Right ventricle myocardium inferior (tissue), 1 donor: ENCODE measurements around the gene AKR1C1. TPM values are rescaled to one million over a fixed set of nuclear protein-coding genes. Genes with fewer than 3 reads are reported as not detected.
A peak's percentile ranks its signal among the peaks of the same experiment; 100 is the strongest.
"Not testable (repeated sequence)": the region's sequence is repeated elsewhere in the genome, so short reads cannot be mapped to it uniquely, and the experiment has no call there.

ENCODE experiments used
- ATAC-seq: fragments of 200-7000 bp; cut with Tn5 transposase; one replicate; pipeline ENCODE4 v1.9.1; 2020; ENCODE audit warnings: mild to moderate bottlenecking, moderate library complexity
- DNase-seq: peaks from one replicate; pipeline ENCODE4 v3.0.0; 2021; ENCODE audit errors: missing footprints
- intact Hi-C: fragments of 100-400 bp; cut with DNase I; formaldehyde crosslinking; loops from one replicate; pipeline ENCODE4 v1.11.0; 2022
- long read RNA-seq: library from polyadenylated mRNA; unstranded; transcript quantifications from one replicate; pipeline ENCODE4 v2.0.0, GENCODE V29; 2021
- total RNA-seq: library from RNA; stranded (reverse); fragmentation: NEBNext Ultra II Directional; extraction: Animal tissue kit (Norgen Biotek cat#: 25700); gene quantifications from one replicate; pipeline ENCODE4 v1.2.1, GENCODE V29; 2021
- donor health status: DM: no; HTN: yes; CAD: no; lungs with severe emphysema.

The AKR1C1 gene
- 39.6 TPM for total RNA-seq
- long read RNA-seq, full-length matches to known transcripts: 2 of 3 reads
- long read RNA-seq, partial matches to known transcripts: 1 of 3 reads
- long read RNA-seq, other reads (novel, unspliced or antisense): 0 of 3 reads

GRCh38 chr10:4962876-4963814 is at the start of gene AKR1C1:
AKR1C1 (plus strand) TSS chr10:4963415; CDS start chr10:4963445, 30 bp downstream.
- intact Hi-C loops: not testable (repeated sequence)
- peak; percentile 99 for ATAC-seq

GRCh38 chr10:4914213-4914850 is 48.9 kb upstream of the AKR1C1 start:
- DNase-seq (no peak), ATAC-seq (no peak)
- intact Hi-C loops: no loop called here

More at GRCh38 chr10:4962876-4963814, at the start of gene AKR1C1:
- DNase-seq: not testable (repeated sequence)

GRCh38 chr10:4916086-4916716 is 47.0 kb upstream of the AKR1C1 start:
- DNase-seq: no peak
- ATAC-seq: no peak
- intact Hi-C loops: no loop called here

- DNase-seq (no peak), ATAC-seq (no peak)
- intact Hi-C loops: no loop called here
Measured at GRCh38 chr10:4918236-4918635, 45.0 kb upstream of the AKR1C1 start.

GRCh38 chr10:4924482-4924881 is 38.7 kb upstream of the AKR1C1 start:
- DNase-seq, ATAC-seq, intact Hi-C loops: not testable (repeated sequence)

GRCh38 chr10:4926400-4926799 is 36.8 kb upstream of the AKR1C1 start:
- DNase-seq (no peak), ATAC-seq (no peak)
- intact Hi-C loops: no loop called here

GRCh38 chr10:4931587-4931986 is 31.6 kb upstream of the AKR1C1 start:
- no peak for ATAC-seq
- intact Hi-C loops: no loop called here

GRCh38 chr10:4934391-4934987 is 28.7 kb upstream of the AKR1C1 start:
- intact Hi-C loops: no loop called here
- DNase-seq: no peak
- ATAC-seq: no peak

More at GRCh38 chr10:4931587-4931986, 31.6 kb upstream of the AKR1C1 start:
- no peak for DNase-seq

- ATAC-seq: no peak
- no peak for DNase-seq
- intact Hi-C loops: no loop called here
Measured at GRCh38 chr10:4937346-4937745, 25.9 kb upstream of the AKR1C1 start.

GRCh38 chr10:4939224-4940072 is 23.8 kb upstream of the AKR1C1 start:
- intact Hi-C loops: no loop called here
- no peak for ATAC-seq
- DNase-seq: no peak

GRCh38 chr10:4940073-4940428 is 23.2 kb upstream of the AKR1C1 start:
- ATAC-seq, intact Hi-C loops, DNase-seq: not testable (repeated sequence)

- intact Hi-C loops, DNase-seq: not testable (repeated sequence)
Measured at GRCh38 chr10:4940909-4941308, 22.3 kb upstream of the AKR1C1 start.

GRCh38 chr10:4941540-4942330 is 21.5 kb upstream of the AKR1C1 start:
- no peak for DNase-seq
- ATAC-seq: peak; percentile 8
- intact Hi-C loops: no loop called here

More at GRCh38 chr10:4940909-4941308, 22.3 kb upstream of the AKR1C1 start:
- not testable (repeated sequence) for ATAC-seq

- intact Hi-C loops, DNase-seq: not testable (repeated sequence)
- peak; percentile 66 for ATAC-seq
Measured at GRCh38 chr10:4942931-4943330, 20.3 kb upstream of the AKR1C1 start.

- intact Hi-C loops, ATAC-seq, DNase-seq: not testable (repeated sequence)
Measured at GRCh38 chr10:4943416-4943815, 19.8 kb upstream of the AKR1C1 start.

GRCh38 chr10:4943821-4944220 is 19.4 kb upstream of the AKR1C1 start:
- no peak for DNase-seq
- ATAC-seq: no peak
- intact Hi-C loops: no loop called here

GRCh38 chr10:4944841-4945240 is 18.4 kb upstream of the AKR1C1 start:
- DNase-seq (no peak), ATAC-seq (no peak)
- intact Hi-C loops: loop anchor here (5.0 kb wide), 2 partner anchors 78 to 93 kb away; no protein-coding TSS in a partner anchor
